H7 (cell line): ENCODE data around the gene RAD18. TPM values are rescaled to one million over a fixed set of nuclear protein-coding genes. Genes with fewer than 3 reads are reported as not detected.

Experiments
- DNase-seq: peaks from one replicate; pipeline ENCODE4 v3.0.0; 2012
- H3K27me3 ChIP-seq: 2 replicates; pipeline ENCODE4 v1.6.0; 2011; ENCODE audit warnings: mild to moderate bottlenecking, low read length; ENCODE audit not compliant: control insufficient read depth, insufficient read depth
- H3K36me3 ChIP-seq: replicated peaks from 2 replicates; pipeline ENCODE4 v1.5.1; 2011; ENCODE audit warnings: low read length; ENCODE audit not compliant: control insufficient read depth, insufficient read depth
- H3K4me3 ChIP-seq: 2 replicates; pipeline ENCODE4 v1.5.1; 2011; ENCODE audit warnings: low read depth, mild to moderate bottlenecking, control low read depth, low read length, moderate library complexity; ENCODE audit not compliant: insufficient read depth
- total RNA-seq: library from RNA; depleted of rRNA; stranded (reverse); fragments of >200 nt; shearing (Covaris generic); gene quantifications from 2 replicates; pipeline ENCODE4 v1.2.3, GENCODE V29; 2014; rRNA removed

The RAD18 gene
- total RNA-seq, result 18.4 and 21.0 TPM in 2 replicates

GRCh38 chr3:8963137-8963853, at the start of gene RAD18:
Gene RAD18 (minus strand): TSS chr3:8963472. CDS start chr3:8963385, 87 bp downstream.
- Histone ChIP-seq H3K4me3 (peak within 1 kb of the TSS; percentile 80), H3K36me3 (no peaks in the 10 kb centered on the region; the same call in 1 of the 2 replicates), H3K27me3 (no peaks in the 10 kb centered on the region)
- DNase-seq, result peak; percentile 90

DNA sequence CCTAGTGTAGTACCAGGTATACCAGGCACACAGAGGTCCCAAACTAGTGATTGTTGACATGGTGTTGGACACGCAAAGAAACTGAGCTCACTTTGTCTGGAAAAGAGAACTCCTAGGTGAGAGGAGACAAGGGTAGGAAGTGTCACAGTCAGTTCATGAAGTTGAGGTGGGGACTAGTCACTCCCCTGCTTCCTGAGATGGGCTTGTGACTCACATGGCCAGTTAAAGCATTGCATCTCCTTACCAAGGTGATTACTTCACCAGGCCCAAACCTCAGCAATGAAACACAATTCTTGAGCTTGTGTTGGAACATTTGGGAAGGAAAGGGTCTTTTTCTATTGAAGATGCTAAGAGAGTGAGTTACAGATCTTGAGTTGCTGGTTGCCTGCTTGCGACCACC, 49.2 kb upstream of the RAD18 start:
- Histone ChIP-seq H3K27me3 (no peaks in the 10 kb centered on the region), H3K4me3 (no peak overlapping the region)
- DNase-seq, result no peak

GRCh38 chr3:9009976-9010545, 46.8 kb upstream of the RAD18 start:
- Histone ChIP-seq H3K27me3 (no peaks in the 10 kb centered on the region), H3K36me3 (no peaks in the 10 kb centered on the region), H3K4me3 (no peak overlapping the region)
- no peak for DNase-seq

More for the DNA sequence above, 49.2 kb upstream of the RAD18 start:
- H3K36me3 ChIP-seq, result no peaks in the 10 kb centered on the region

GRCh38 chr3:9008550-9009255, 45.4 kb upstream of the RAD18 start:
- Histone ChIP-seq H3K4me3 (no peak overlapping the region), H3K27me3 (no peaks in the 10 kb centered on the region), H3K36me3 (no peaks in the 10 kb centered on the region)
- no peak for DNase-seq

DNA sequence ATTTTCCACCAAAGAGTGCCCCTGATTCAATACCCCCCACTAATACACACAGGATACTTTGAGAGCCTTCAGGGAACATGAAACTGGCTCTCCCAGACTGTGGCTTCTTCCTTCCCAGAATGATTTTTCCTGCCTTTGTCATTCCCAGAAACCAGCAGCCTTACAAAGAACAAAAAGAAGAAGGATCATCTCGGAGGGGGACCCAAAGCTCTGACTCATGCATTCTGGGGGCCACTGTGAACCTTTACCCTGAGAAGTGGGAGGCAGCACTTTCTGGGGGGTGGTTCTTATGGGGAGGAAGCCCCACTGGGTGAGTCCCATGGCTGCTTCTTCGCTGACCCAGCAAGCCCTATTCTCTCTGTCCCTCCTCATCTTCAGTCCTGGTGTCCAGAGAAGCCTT, 44.7 kb upstream of the RAD18 start:
- no peak for DNase-seq
- Histone ChIP-seq H3K27me3 (no peaks in the 10 kb centered on the region), H3K4me3 (no peak overlapping the region), H3K36me3 (no peaks in the 10 kb centered on the region)

DNA sequence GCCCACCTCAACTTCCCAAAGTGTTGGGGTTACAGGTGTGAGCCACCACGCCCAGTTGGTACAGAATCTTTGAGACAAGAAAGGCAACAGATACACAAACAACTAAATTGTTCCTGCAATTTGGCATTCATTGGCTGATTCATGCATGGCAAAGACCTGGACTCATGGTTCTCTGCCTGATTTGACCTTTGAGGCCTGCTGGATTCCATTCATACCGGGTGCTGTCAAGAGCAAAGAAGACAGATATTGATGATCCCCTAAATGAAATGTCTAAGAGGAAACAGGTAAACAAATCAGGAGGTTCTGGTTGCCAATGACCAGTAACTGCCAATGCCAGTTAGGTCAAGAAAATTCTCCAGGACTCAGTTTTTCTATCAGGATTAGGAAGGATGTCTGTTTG, 43.9 kb upstream of the RAD18 start:
- no peak for DNase-seq
- H3K36me3 ChIP-seq, result no peaks in the 10 kb centered on the region
- H3K4me3 ChIP-seq, result no peak overlapping the region

DNA sequence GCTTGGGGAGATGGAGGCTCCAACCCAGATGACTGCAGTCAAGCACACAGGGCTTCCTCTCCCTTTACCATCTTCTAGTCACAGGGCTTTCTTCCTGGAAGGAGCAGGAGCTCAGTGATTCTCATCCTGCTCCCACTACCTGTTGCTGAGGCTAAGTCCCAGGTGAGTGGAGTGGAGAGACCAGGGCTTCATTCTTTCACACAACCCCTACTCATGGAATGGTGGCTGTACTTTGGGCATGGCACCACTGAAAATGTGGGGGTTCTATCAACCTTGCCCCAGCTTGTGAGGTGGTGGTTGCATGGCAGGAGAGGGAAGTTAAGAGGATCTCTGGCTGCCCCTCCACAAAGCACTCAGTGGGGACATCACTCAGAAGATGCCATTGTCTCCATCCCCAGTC, 36.8 kb upstream of the RAD18 start:
- Histone ChIP-seq H3K36me3 (no peaks in the 10 kb centered on the region), H3K27me3 (no peaks in the 10 kb centered on the region), H3K4me3 (no peak overlapping the region)
- DNase-seq, result no peak

More for the DNA sequence above, 43.9 kb upstream of the RAD18 start:
- no peaks in the 10 kb centered on the region for H3K27me3 ChIP-seq

DNA sequence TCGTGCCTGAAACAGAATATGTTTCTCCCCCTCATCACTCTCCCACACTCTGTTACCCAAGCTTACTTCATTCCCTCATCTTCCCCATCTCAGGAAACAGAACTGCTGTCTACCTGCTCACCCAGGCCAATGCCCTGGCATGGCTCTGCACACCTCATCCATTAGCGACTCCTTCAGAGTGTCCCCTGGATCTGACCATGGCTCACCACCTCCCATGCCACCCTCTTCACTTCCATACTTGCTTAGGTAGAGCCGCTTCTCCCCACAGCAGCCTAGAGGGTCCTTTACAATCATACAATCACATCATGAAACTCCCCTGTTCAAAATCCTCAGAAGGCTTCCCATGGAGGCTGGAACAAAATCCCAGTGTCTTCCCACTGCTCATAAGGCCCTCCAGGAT, 33.9 kb upstream of the RAD18 start:
- Histone ChIP-seq H3K36me3 (no peaks in the 10 kb centered on the region), H3K27me3 (no peaks in the 10 kb centered on the region), H3K4me3 (no peak overlapping the region)
- DNase-seq, result no peak

GRCh38 chr3:8996681-8997121, 33.4 kb upstream of the RAD18 start:
- peak; percentile 73 for DNase-seq
- no peaks in the 10 kb centered on the region for H3K27me3 ChIP-seq
- H3K4me3 ChIP-seq, result no peak overlapping the region
- H3K36me3 ChIP-seq, result no peaks in the 10 kb centered on the region

GRCh38 chr3:8996216-8996615, 32.9 kb upstream of the RAD18 start:
- no peaks in the 10 kb centered on the region for H3K36me3 ChIP-seq
- no peak overlapping the region for H3K4me3 ChIP-seq
- H3K27me3 ChIP-seq, result no peaks in the 10 kb centered on the region
- DNase-seq, result no peak

- no peaks in the 10 kb centered on the region for H3K36me3 ChIP-seq
- H3K4me3 ChIP-seq, result no peak overlapping the region
- no peak for DNase-seq
- H3K27me3 ChIP-seq, result no peaks in the 10 kb centered on the region
Measured at GRCh38 chr3:8994226-8994625, 31.0 kb upstream of the RAD18 start.

- Histone ChIP-seq H3K36me3 (no peaks in the 10 kb centered on the region), H3K27me3 (no peaks in the 10 kb centered on the region; the same call in 1 of the 2 replicates), H3K4me3 (no peak overlapping the region)
- no peak for DNase-seq
Measured at GRCh38 chr3:8993331-8993730, 30.1 kb upstream of the RAD18 start.

DNA sequence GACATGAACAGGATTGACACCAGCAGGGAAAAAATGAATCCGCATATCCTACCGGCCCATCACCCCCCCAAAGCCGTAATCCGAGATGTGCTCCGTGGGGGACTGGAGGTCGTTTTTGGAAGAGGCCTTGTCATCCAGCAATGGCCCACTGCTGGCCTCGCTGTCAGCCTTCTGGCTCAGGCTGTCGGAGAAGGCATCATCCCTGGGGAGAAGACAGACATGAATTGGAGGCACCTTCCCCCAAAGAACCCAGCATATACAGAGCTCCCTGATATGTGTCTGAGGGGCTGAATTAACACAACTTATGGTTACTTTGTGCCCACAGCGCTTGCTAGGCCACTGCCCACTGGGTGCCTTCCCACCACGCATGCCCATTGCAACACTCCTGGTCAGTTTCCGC, 29.6 kb upstream of the RAD18 start:
- H3K36me3 ChIP-seq, result no peaks in the 10 kb centered on the region
- H3K4me3 ChIP-seq, result no peak overlapping the region
- no peak for DNase-seq
- H3K27me3 ChIP-seq, result no peaks in the 10 kb centered on the region; the same call in 1 of the 2 replicates

GRCh38 chr3:8992199-8992598, 28.9 kb upstream of the RAD18 start:
- Histone ChIP-seq H3K36me3 (no peaks in the 10 kb centered on the region), H3K27me3 (no peaks in the 10 kb centered on the region; the same call in 1 of the 2 replicates)

More at GRCh38 chr3:8992199-8992598, 28.9 kb upstream of the RAD18 start:
- no peak overlapping the region for H3K4me3 ChIP-seq
- no peak for DNase-seq
